Activated CD4-positive, alpha-beta memory T cell treated with anti-CD3 and anti-CD28 coated beads, Interleukin-2, amount 10 ng/mL, durations not matched to agents 7 days and 5 days (primary cell): ENCODE results near the gene ESYT2. TPM values are rescaled to one million over a fixed set of nuclear protein-coding genes. Genes with fewer than 3 reads are reported as not detected.
A peak's percentile ranks its signal among the peaks of the same experiment; 100 is the strongest.

Source experiments
- CTCF ChIA-PET: fragments of 350-600 bp; sonication (Branson Sonifier 250); formaldehyde crosslinking; loops from one replicate; lab custom pipeline; 2021; ENCODE audit warnings: antibody characterized with exemption, inconsistent platforms; lab: Charles Lee
- POLR2A ChIA-PET: fragments of 350-600 bp; sonication (Branson Sonifier 250); formaldehyde crosslinking; loops from one replicate; lab custom pipeline; 2021; ENCODE audit warnings: antibody characterized with exemption; lab: Charles Lee
- DNase-seq: peaks from one replicate; pipeline ENCODE4 v3.0.0-alpha.2; 2020
- H3K27ac Mint-ChIP-seq: one replicate; pipeline ENCODE4 v1.8.0; 2021; ENCODE audit warnings: mild to moderate bottlenecking, mixed read lengths
- H3K27me3 Mint-ChIP-seq: one replicate; pipeline ENCODE4 v1.8.0; 2021; ENCODE audit warnings: mixed read lengths
- H3K36me3 Mint-ChIP-seq: one replicate; pipeline ENCODE4 v1.8.0; 2021; ENCODE audit warnings: low read depth, mixed read lengths
- H3K4me1 Mint-ChIP-seq: one replicate; pipeline ENCODE4 v1.8.0; 2021; ENCODE audit warnings: mixed read lengths
- H3K4me3 Mint-ChIP-seq: one replicate; pipeline ENCODE4 v1.8.0; 2021; ENCODE audit warnings: mild to moderate bottlenecking, mixed read lengths
- H3K9me3 Mint-ChIP-seq: one replicate; pipeline ENCODE4 v1.8.0; 2021; ENCODE audit warnings: mixed read lengths
- total RNA-seq, 2 experiments: library from RNA; stranded (reverse); gene quantifications; one replicate each; pipeline ENCODE4 v1.2.3, GENCODE V29; 2021

The ESYT2 gene
- total RNA-seq, 2 experiments from 2014 or later, result 128 to 133 TPM

- ChIA-PET CTCF (interaction anchor here (0.8 to 2.1 kb wide), 2 partner anchors 44 to 157 kb away, joined by 3 to 8 read pairs; no protein-coding TSS in a partner anchor), POLR2A (interaction anchor here (0.8 to 2.8 kb wide), 6 partner anchors 9 to 115 kb away, joined by 3 to 34 read pairs (median 14); partner anchors contain the start of genes ESYT2 and NCAPG2)
- Mint-ChIP-seq H3K4me1 (peaks cover 90% of the 10 kb centered on the region), H3K27me3 (no peaks in the 10 kb centered on the region), H3K27ac (peak overlapping the region; percentile 92), H3K4me3 (peak overlapping the region; percentile 87), H3K36me3 (peaks cover 35% of the 10 kb centered on the region), H3K9me3 (no peaks in the 10 kb centered on the region)
- DNase-seq, result no peak
These were observed 9.6 kb downstream of the ESYT2 start for GRCh38 chr7:158819571-158820203.

- Mint-ChIP-seq H3K36me3 (peaks cover 38% of the 10 kb centered on the region), H3K4me3 (peak overlapping the region; percentile 87), H3K27me3 (no peaks in the 10 kb centered on the region), H3K27ac (peak overlapping the region; percentile 92), H3K4me1 (peaks cover 91% of the 10 kb centered on the region), H3K9me3 (no peaks in the 10 kb centered on the region)
- DNase-seq, result peak; percentile 83
- ChIA-PET CTCF (interaction anchor here (0.6 to 2.1 kb wide), 2 partner anchors 69 to 158 kb away, joined by 3 to 8 read pairs; no protein-coding TSS in a partner anchor), POLR2A (interaction anchor here (0.8 to 2.8 kb wide), 9 partner anchors 8 to 113 kb away, joined by 3 to 34 read pairs (median 5); partner anchors contain the start of genes ESYT2 and NCAPG2)
These were observed 10.7 kb downstream of the ESYT2 start for GRCh38 chr7:158818325-158819213.

GRCh38 chr7:158816995-158817394, 12.3 kb downstream of the ESYT2 start:
- Mint-ChIP-seq H3K27ac (peak overlapping the region; percentile 92), H3K27me3 (no peaks in the 10 kb centered on the region), H3K4me1 (peaks cover 98% of the 10 kb centered on the region), H3K9me3 (no peaks in the 10 kb centered on the region), H3K36me3 (peaks cover 45% of the 10 kb centered on the region), H3K4me3 (peak overlapping the region; percentile 29)
- no peak for DNase-seq
- ChIA-PET POLR2A (interaction anchor here (0.9 to 4.0 kb wide), 4 partner anchors 9 to 66 kb away, joined by 3 to 41 read pairs (median 10); partner anchors contain the start of gene ESYT2), CTCF (interaction anchor here (1.2 to 1.5 kb wide), 2 partner anchors 10 to 12 kb away, joined by 3 to 5 read pairs; partner anchors contain the start of gene ESYT2)

DNA sequence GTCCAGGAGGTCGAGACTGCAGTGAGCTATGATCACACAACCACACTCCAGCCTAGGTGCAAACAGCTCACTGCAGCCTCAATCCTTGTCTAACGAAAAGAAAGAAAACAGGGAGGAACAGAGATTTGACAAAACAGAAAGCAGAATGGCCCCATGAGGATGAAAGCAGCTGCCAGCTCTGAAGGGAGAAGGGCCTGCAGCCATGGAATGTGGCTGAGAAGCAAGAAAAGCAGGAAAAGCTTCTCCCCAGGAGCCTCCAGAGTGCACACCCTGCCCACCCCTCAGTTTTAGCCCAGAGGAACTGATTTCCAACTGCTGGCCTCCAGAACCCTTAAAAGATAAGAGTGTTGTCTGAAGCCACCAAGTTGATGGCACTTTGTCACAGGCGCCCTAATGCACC, 13.0 kb downstream of the ESYT2 start:
- H3K36me3 Mint-ChIP-seq, result peaks cover 44% of the 10 kb centered on the region
- no peaks in the 10 kb centered on the region for H3K27me3 Mint-ChIP-seq
- peak overlapping the region; percentile 29 for H3K4me3 Mint-ChIP-seq
- peaks cover 98% of the 10 kb centered on the region for H3K4me1 Mint-ChIP-seq
- ChIA-PET CTCF (interaction anchor here (0.6 to 1.5 kb wide), 4 partner anchors 10 to 102 kb away, joined by 3 to 5 read pairs (median 3); partner anchors contain the start of gene ESYT2), POLR2A (interaction anchor here (0.9 to 4.0 kb wide), 5 partner anchors 10 to 161 kb away, joined by 3 to 41 read pairs (median 4); partner anchors contain the start of gene ESYT2)
- no peaks in the 10 kb centered on the region for H3K9me3 Mint-ChIP-seq
- DNase-seq, result no peak
- peak overlapping the region; percentile 92 for H3K27ac Mint-ChIP-seq

DNA sequence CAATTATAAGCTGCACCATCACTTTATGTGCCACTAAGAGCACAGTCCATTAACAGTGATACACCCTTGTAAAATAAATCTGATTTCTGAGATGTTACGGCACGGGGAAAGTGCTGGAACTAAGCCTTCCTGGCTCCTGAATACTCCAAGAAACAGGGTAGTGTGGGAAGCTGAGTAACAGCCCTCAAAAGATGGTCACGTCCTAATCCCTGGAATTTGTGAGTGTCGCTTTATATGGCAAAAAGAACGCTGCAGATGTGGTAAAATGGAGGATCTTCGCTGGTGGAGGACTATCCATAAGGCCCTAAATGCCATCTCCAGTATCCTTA, 13.5 kb downstream of the ESYT2 start:
- peak overlapping the region; percentile 15 for H3K4me3 Mint-ChIP-seq
- H3K27me3 Mint-ChIP-seq, result no peaks in the 10 kb centered on the region
- POLR2A ChIA-PET, result interaction anchor here (1.0 to 4.0 kb wide), 5 partner anchors 9 to 161 kb away, joined by 4 to 41 read pairs (median 7); partner anchors contain the start of genes ESYT2 and NCAPG2

GRCh38 chr7:158815083-158815799, 14.1 kb downstream of the ESYT2 start:
- peaks cover 97% of the 10 kb centered on the region for H3K4me1 Mint-ChIP-seq
- H3K9me3 Mint-ChIP-seq, result no peaks in the 10 kb centered on the region
- no peak for DNase-seq
- H3K4me3 Mint-ChIP-seq, result peak overlapping the region; percentile 48
- H3K36me3 Mint-ChIP-seq, result peaks cover 50% of the 10 kb centered on the region
- peak overlapping the region; percentile 92 for H3K27ac Mint-ChIP-seq
- ChIA-PET CTCF (interaction anchor here (0.6 to 1.5 kb wide), 4 partner anchors 9 to 101 kb away, joined by 3 to 5 read pairs (median 3); partner anchors contain the start of gene ESYT2), POLR2A (interaction anchor here (1.0 to 4.0 kb wide), 6 partner anchors 9 to 162 kb away, joined by 4 to 41 read pairs (median 6); partner anchors contain the start of genes DYNC2I1, ESYT2 and NCAPG2)
- no peaks in the 10 kb centered on the region for H3K27me3 Mint-ChIP-seq

More for the DNA sequence above, 13.5 kb downstream of the ESYT2 start:
- Mint-ChIP-seq H3K4me1 (peaks cover 97% of the 10 kb centered on the region), H3K27ac (peak overlapping the region; percentile 92), H3K36me3 (peaks cover 45% of the 10 kb centered on the region), H3K9me3 (no peaks in the 10 kb centered on the region)
- CTCF ChIA-PET, result interaction anchor here (0.6 to 1.5 kb wide), 3 partner anchors 9 to 101 kb away, joined by 3 to 5 read pairs (median 3); partner anchors contain the start of gene ESYT2
- no peak for DNase-seq

DNA sequence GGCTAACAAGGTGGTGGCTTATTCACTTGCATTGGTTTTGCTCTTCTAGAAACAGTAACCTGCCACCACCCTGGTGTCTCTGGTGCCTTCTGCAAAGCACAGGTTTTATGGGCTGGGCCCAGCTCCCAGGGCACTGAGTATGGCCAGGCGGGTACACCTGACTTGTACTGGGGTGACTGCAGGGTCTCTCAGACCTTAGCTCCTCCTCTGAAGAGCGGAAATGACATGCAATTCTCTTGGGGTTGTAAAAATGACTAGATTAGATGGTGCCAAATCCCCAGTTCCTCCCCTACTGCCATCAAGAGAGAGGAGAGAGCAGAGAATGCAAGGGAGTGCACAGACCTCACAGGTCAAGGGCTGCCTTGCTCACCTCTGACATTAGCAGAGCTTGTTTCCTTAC, 14.7 kb downstream of the ESYT2 start:
- Mint-ChIP-seq H3K9me3 (no peaks in the 10 kb centered on the region), H3K4me3 (peak overlapping the region; percentile 48), H3K36me3 (peaks cover 56% of the 10 kb centered on the region), H3K27ac (peak overlapping the region; percentile 92), H3K27me3 (no peaks in the 10 kb centered on the region), H3K4me1 (peaks cover 97% of the 10 kb centered on the region)
- ChIA-PET POLR2A (interaction anchor here (1.0 to 4.0 kb wide), 5 partner anchors 8 to 110 kb away, joined by 4 to 41 read pairs (median 7); partner anchors contain the start of genes DYNC2I1, ESYT2 and NCAPG2), CTCF (interaction anchor here (0.6 to 1.3 kb wide), 2 partner anchors 8 to 12 kb away, joined by 3 read pairs; no protein-coding TSS in a partner anchor)
- peak; percentile 54 for DNase-seq

DNA sequence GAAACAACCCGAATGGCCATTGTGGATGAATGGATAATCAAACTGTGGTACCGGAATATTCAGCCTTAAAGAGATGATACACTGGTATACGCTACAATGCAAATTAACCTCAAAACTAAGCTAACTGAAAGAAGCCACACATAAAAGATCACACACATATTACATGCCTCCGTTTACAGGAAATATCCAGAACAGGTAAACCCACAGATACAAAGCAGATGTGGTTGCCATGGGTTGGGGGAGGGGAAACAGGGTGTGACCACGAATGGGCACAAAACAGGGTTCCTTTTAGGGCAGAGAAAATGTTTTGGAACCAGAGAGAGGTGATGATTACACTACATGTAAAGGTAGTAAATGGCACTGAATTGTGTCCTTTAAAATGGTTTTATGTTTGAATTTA, 16.6 kb downstream of the ESYT2 start:
- Mint-ChIP-seq H3K4me3 (peak overlapping the region; percentile 60), H3K27me3 (no peaks in the 10 kb centered on the region), H3K4me1 (peaks cover 84% of the 10 kb centered on the region), H3K9me3 (no peaks in the 10 kb centered on the region), H3K27ac (peak overlapping the region; percentile 90), H3K36me3 (peaks cover 74% of the 10 kb centered on the region)
- ChIA-PET POLR2A (interaction anchor here (0.8 to 4.7 kb wide), 8 partner anchors 8 to 107 kb away, joined by 3 to 134 read pairs (median 4); partner anchors contain the start of genes DYNC2I1, ESYT2 and NCAPG2), CTCF (interaction anchor here (0.8 to 2.4 kb wide), 5 partner anchors 9 to 29 kb away, joined by 3 to 7 read pairs (median 4); no protein-coding TSS in a partner anchor)
- DNase-seq, result peak; percentile 83

- peak overlapping the region; percentile 90 for H3K27ac Mint-ChIP-seq
- H3K36me3 Mint-ChIP-seq, result peaks cover 78% of the 10 kb centered on the region
These were observed 17.4 kb downstream of the ESYT2 start for GRCh38 chr7:158811894-158812293.

DNA sequence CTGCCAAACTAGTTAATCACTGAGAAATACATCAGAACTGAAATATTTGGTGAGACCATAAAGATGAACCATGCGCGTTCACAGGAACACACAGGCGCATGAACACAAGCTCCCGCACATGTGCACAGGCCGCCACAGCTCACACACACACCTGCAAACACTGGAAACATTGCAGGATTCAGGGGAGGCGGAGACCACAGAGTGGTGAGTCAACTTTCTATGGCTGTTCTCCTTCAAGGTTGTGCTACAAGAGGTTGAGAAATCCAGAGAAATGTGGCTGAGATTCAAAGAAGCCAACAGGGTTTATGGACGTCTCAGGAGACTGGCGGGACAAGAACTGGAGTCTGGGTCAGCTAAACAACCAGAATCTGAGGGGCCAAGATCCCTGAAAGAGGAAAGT, 17.8 kb downstream of the ESYT2 start:
- Mint-ChIP-seq H3K27ac (peak overlapping the region; percentile 90), H3K4me1 (peaks cover 72% of the 10 kb centered on the region), H3K9me3 (no peaks in the 10 kb centered on the region), H3K36me3 (peaks cover 80% of the 10 kb centered on the region), H3K27me3 (no peaks in the 10 kb centered on the region), H3K4me3 (no peak overlapping the region)
- peak; percentile 51 for DNase-seq
- POLR2A ChIA-PET, result interaction anchor here (0.8 to 4.7 kb wide), 4 partner anchors 15 to 106 kb away, joined by 3 to 134 read pairs (median 12); partner anchors contain the start of genes ESYT2 and NCAPG2
- CTCF ChIA-PET, result interaction anchor here (0.8 to 2.4 kb wide), 4 partner anchors 10 to 18 kb away, joined by 4 to 7 read pairs (median 4); partner anchors contain the start of gene ESYT2

More at GRCh38 chr7:158811894-158812293, 17.4 kb downstream of the ESYT2 start:
- Mint-ChIP-seq H3K4me1 (peaks cover 76% of the 10 kb centered on the region), H3K27me3 (no peaks in the 10 kb centered on the region), H3K9me3 (no peaks in the 10 kb centered on the region), H3K4me3 (peak overlapping the region; percentile 60)
- CTCF ChIA-PET, result interaction anchor here (0.8 to 2.4 kb wide), 4 partner anchors 10 to 17 kb away, joined by 4 to 7 read pairs (median 4); partner anchors contain the start of gene ESYT2
- no peak for DNase-seq
- POLR2A ChIA-PET, result interaction anchor here (0.8 to 4.7 kb wide), 5 partner anchors 14 to 107 kb away, joined by 3 to 134 read pairs (median 8); partner anchors contain the start of genes ESYT2 and NCAPG2

- DNase-seq, result no peak
- Mint-ChIP-seq H3K36me3 (peaks cover 81% of the 10 kb centered on the region), H3K27me3 (no peaks in the 10 kb centered on the region), H3K27ac (peak overlapping the region; percentile 65), H3K4me1 (peaks cover 66% of the 10 kb centered on the region), H3K4me3 (no peak overlapping the region), H3K9me3 (no peaks in the 10 kb centered on the region)
- ChIA-PET POLR2A (interaction anchor here (2.2 to 4.7 kb wide), 4 partner anchors 8 to 105 kb away, joined by 8 to 134 read pairs (median 14); partner anchors contain the start of genes ESYT2 and NCAPG2), CTCF (interaction anchor here (0.8 to 2.4 kb wide), 2 partner anchors 16 to 18 kb away, joined by 4 to 5 read pairs; partner anchors contain the start of gene ESYT2)
These were observed 18.5 kb downstream of the ESYT2 start for GRCh38 chr7:158810846-158811245.
